GM18520 (cell line): Measurements from ENCODE around the gene ALOXE3.

Experiments
- ATAC-seq: cut with Tn5 transposase; IDR thresholded peaks from one replicate; pipeline ENCODE4 v1.9.1; 2021; ENCODE audit not compliant: unreplicated experiment

The ALOXE3 gene

GRCh38 chr17:8142887-8143580, 24.7 kb upstream of the ALOXE3 start:
- ATAC-seq = no peak

- ATAC-seq = no peak
Observed at GRCh38 chr17:8142158-8142886, 24.0 kb upstream of the ALOXE3 start.

- ATAC-seq = no peak
Observed at GRCh38 chr17:8141741-8142140, 23.4 kb upstream of the ALOXE3 start.

DNA sequence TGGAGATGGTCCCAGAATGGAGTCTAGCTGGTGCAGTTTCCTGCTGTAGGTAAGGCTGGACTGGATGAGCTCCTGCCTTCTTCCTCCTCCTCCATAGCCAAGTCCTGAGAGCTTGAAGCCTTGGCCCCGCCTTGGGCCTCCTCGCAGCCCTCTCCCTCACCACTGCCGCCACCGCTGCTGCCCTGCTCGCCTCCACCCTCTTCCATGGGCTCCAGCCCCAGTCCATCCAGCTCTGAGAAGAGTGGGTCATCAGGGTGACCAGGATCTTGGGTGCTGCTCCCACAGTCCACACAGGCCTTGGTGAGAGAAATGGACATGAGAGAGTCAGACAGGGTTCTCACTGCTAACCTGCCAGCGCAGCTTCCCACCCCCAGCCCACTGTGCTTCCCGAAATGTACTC, 22.7 kb upstream of the ALOXE3 start:
- ATAC-seq = no peak

DNA sequence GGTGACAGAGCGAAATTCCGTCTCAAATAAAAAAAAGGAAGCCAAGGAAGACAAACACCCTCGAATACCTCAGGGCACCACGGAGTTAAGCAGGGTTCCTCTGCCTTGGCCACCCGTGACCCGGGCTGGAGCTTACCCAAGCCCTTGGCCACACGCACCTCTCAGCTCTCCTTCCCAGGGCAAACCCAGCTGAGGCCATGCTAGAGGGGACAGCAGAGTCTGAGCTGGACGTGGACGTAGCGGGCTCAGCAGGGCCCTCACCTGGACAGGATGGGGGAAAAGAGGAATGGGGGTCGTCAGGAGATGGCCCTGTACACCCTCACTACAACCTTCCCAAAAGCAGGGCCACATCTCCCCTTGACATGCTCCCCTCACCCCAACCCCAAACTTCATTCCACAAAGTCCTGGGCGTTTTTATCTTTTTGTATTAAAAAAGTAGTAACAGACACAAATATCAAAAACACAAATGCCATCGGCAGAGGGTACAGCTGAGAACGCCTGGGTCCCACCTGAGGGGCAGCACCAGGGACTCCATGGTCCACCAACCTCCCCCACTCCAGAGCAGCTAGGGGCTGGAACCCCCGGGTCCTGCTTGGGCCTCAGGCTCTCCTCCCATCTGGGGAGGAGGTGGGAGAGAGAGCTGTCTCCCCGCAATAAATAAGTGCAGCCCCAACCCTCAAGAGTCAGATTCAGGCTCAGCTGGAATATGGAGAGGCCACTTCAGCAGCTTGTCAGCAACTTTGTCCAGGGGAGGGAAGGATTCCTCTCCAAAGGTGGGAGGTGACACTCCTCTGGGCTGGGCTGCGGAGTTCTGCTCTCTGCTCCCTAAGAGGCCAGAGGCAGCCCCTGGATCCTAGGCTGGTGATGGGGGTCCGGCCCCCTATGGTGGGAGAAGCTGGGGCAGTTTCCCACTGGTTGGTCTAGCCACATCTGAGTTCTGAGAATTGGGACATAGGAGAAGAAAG, 22.0 kb upstream of the ALOXE3 start:
- ATAC-seq = no peak

DNA sequence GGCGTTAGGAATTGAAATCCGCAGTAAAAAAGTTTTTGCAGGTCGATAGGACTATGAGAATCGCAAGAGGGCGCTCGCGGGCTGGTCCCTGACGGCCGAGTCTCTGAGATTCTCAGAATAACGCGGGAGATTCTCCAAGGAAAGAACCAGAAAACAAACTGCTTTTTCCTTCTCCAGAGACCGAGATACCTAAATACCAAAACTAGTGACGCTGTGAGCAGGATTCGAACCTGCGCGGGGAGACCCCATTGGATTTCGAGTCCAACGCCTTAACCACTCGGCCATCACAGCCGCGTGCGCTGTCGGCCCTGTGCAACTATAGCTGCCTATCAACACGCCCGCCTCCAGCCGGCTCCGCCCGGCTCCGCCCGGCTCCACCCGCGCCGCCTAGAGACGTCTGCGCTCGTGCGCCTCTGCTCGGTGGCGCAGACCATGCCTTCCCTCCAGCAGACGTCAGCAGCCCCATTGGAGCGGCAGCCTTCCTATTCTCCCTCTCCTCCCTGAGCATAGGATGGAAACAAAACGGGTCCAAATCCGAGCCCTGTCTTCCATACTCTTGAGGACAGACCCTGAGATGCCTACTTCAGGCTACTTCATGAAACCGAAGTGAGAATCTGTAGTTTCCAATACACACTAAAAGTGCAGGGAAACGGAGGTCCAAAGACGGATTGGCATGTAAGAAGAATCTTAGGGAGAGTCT, 20.5 kb upstream of the ALOXE3 start:
- peak; percentile 72 for ATAC-seq

- no peak for ATAC-seq
Observed at GRCh38 chr17:8138374-8138671, 20.0 kb upstream of the ALOXE3 start.

DNA sequence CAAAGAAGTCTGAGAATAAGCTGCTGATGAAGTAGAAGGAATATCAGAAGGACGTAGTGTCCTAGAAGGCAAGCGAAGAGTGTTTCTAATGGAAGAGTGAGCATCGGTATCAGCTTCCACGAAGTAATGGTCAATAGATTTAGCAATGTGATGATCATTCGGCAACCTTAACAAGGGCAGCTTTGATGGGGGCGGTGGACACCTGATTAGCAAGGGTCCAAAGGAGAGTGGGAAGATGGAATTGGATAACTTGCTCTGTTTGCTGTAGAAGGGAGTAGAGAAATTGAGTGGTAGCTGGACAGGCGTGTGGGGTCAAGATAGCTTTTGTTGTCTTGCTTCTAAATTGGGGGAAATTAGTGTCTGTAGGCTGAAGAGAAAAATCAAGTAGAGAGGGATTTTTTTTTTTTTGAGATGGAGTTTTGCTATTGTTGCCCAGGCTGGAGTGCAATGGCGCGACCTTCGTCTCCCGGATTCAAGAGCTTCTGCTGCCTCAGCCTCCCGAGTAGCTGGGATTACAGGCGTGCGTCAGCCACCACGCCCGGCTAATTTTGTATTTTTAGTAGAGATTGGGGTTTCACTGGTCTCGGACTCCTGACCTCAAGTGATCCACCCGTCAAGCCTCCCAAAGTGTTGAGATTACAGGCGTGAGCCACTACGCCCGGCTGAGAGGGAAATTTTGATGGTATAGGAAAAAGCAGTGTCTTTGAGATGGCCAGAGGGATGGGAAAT, 19.5 kb upstream of the ALOXE3 start:
- ATAC-seq = no peak

DNA sequence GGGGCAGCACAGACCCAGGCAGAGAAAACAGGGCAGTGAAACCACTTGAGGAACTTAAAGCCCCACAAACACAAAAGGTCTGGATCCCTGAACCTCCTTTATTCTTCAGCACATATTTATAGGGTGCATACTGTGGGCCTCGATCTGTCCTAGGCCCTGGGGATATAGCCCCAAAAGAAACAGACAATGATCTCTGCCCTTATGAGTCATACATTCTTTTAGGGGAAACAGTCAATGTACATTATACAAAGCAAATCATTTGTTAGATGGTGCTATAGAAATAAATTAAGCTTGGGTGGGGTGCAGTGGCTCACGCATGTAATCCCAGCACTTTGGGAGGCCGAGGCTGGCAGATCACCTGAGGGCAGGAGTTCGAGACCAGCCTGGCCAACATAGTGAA, 15.6 kb upstream of the ALOXE3 start:
- no peak for ATAC-seq

GRCh38 chr17:8133399-8133798, 15.1 kb upstream of the ALOXE3 start:
- ATAC-seq = no peak

GRCh38 chr17:8131844-8132441, 13.6 kb upstream of the ALOXE3 start:
- no peak for ATAC-seq

DNA sequence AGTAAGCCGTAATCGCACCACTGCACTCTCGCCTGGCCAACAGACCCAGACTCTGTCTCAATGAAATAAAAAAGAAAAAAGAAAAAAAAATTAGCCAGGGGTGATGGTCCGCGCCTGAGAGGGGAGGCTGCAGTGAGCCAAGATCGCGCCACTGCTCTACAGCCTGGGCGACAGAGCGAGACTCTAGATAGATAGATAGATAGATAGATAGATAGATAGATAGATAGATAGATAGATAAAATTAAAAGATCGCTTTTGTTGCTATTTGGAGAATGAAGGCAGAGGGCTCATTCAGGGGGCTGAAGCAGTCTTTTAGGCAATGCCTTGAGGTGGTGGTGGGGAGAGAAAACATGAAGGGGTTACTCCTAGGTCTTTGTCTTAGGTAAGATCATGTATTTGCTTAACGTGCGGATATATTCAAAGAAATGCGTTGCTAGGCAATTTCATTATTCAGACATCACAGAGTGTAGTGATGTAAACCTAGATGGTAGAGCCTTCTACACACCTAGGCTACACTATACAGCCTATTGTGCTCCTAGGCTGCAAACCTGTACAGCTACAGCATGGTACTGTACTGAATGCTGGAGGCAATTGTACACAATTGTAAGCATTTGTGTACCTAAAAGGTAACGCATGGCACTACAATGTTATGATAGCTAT, 9.9 kb upstream of the ALOXE3 start:
- no peak for ATAC-seq

GRCh38 chr17:8126491-8127066, 8.3 kb upstream of the ALOXE3 start:
- ATAC-seq = no peak

GRCh38 chr17:8125947-8126490, 7.7 kb upstream of the ALOXE3 start:
- no peak for ATAC-seq

DNA sequence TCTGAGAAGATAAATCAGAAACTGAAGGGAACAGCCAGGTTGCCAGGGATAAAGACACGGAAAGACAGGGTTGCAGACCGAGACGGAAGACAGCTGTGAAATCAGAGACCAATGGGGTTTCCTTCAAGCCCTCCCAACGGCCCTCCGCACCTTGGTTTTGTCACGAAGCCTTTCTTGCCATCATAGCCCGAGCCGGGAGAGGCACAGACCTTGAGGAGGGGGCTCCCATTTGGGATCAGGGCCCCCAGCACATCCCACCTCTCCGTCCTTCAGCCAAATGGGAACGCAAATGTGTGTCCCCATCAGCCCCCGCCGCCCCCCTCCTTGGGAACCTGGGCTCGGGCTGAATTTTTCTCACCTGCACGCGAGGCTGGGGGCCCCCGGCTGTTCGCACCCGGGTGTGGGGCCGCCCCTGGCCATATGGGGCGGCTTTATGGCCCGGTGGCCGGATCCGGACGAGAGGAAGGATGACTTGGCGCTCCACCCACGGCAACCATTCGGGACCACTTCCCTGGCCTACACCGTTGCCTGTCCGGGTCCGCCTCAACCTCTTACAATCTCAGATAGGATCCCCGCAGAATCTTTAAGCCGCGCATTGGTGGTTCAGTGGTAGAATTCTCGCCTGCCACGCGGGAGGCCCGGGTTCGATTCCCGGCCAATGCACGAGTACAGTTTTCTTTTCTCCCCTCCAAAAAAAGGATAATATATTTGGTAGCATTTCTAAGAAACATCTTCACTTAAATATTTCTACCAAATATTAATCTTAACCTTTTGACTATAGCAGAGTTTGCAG, 7.0 kb upstream of the ALOXE3 start:
- ATAC-seq = no peak

DNA sequence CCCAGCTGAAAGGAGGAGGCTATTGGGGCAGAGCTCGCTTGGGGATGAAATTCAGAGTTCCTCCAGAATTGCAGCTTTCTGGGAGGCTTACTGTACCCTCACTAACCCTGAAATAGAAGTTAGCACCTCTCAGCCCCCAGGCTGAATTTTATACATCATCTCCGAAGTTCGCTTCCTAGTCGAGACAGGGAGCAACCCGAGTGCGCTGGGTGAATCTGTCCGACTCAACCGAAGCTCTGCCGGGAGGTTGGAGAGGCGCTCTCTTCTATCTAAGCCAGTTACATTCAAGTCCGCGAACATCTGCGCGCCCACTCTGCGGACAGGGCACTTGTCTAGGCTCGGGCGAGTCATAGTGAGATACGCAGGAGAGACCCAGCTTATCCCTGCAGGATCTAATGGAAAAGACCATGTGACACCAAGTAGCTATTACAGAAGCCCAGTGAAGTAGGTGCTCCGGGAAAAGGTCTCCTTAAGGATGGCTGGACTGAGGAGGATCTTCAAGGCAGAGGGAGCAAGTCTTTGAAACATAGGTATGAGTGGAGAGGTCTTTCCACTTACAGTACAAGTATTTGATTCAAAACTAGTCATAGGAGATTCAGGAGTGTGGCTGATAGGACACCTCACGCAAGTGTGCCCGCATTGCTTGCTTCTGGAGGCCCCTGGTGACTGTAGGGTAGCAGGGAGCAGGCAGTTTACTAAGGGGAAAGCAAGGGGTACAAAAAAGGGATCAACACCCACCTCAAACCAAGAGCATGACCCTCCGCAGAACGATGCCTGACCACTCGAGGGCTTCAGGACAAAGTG, 6.2 kb upstream of the ALOXE3 start:
- ATAC-seq = no peak

- no peak for ATAC-seq
Observed at GRCh38 chr17:8123695-8124349, 5.5 kb upstream of the ALOXE3 start, which contains the start of gene HES7. HES7 (minus strand) TSS chr17:8124106; CDS start chr17:8124084, 22 bp downstream.
